IMR-90 (cell line): ENCODE measurements around the gene STAMBPL1. TPM values are rescaled to one million over a fixed set of nuclear protein-coding genes. Genes with fewer than 3 reads are reported as not detected.

Experiments used
- ATAC-seq: fragments of 200-7000 bp; cut with Tn5 transposase; 2 replicates; pipeline ENCODE4 v1.9.1; 2020; ENCODE audit warnings: low read depth, mild to moderate bottlenecking, moderate library complexity
- BruUV-seq: library from RNA; stranded (reverse); fragments of 400-500 nt; replicated peaks from 2 replicates; lab custom pipeline; 2021; lab: Mats Ljungman, UMichigan
- CTCF ChIA-PET: fragments of 300-600 bp; formaldehyde crosslinking; extraction: SDS; loops from one replicate; lab custom pipeline; 2021; ENCODE audit warnings: antibody characterized with exemption; lab: Yijun Ruan, JAX
- POLR2A ChIA-PET: fragments of 300-600 bp; sonication (Branson Sonifier 250); formaldehyde crosslinking; loops from one replicate; lab custom pipeline; 2022; ENCODE audit warnings: antibody characterized with exemption; ENCODE audit not compliant: unreplicated experiment; lab: Charles Lee
- DNase-seq: peaks from one replicate; pipeline ENCODE4 v3.0.0; 2013
- H2AFZ ChIP-seq: replicated peaks from 2 replicates; pipeline ENCODE3; 2013; ENCODE audit warnings: low read length, mild to moderate bottlenecking; ENCODE audit not compliant: poor library complexity
- H2AK5ac ChIP-seq: 2 replicates; pipeline ENCODE4 v1.6.1; 2013; ENCODE audit warnings: low read depth, low read length, inconsistent platforms
- H2AK9ac ChIP-seq: replicated peaks from 2 replicates; pipeline ENCODE3; 2013; ENCODE audit warnings: mild to moderate bottlenecking, low read depth, low read length, moderate library complexity; ENCODE audit not compliant: poor library complexity
- H2BK120ac ChIP-seq: 2 replicates; pipeline ENCODE4 v1.6.1; 2013; ENCODE audit warnings: low read depth, low read length, inconsistent platforms
- H2BK15ac ChIP-seq: 3 replicates; pipeline ENCODE4 v1.6.1; 2013; ENCODE audit warnings: low read depth, low read length, inconsistent platforms
- H2BK20ac ChIP-seq: 2 replicates; pipeline ENCODE4 v1.6.1; 2013; ENCODE audit warnings: low read depth, mild to moderate bottlenecking, inconsistent platforms, low read length, moderate library complexity
- H2BK5ac ChIP-seq: 2 replicates; pipeline ENCODE4 v1.6.1; 2013; ENCODE audit warnings: mild to moderate bottlenecking, low read depth, low read length, inconsistent platforms; ENCODE audit not compliant: poor library complexity, severe bottlenecking
- H3K14ac ChIP-seq: replicated peaks from 2 replicates; pipeline ENCODE4 v1.6.1; 2013; ENCODE audit warnings: low read depth, low read length, inconsistent platforms
- H3K18ac ChIP-seq: 2 replicates; pipeline ENCODE4 v1.6.1; 2013; ENCODE audit warnings: low read depth, low read length, control low read depth
- H3K23ac ChIP-seq: 2 replicates; pipeline ENCODE4 v1.6.1; 2013; ENCODE audit warnings: low read depth, low read length, inconsistent platforms
- H3K27ac ChIP-seq: 2 replicates; pipeline ENCODE4 v1.5.1; 2013; ENCODE audit warnings: mild to moderate bottlenecking, control low read depth, low read length; ENCODE audit not compliant: insufficient read depth
- H3K27me3 ChIP-seq: 2 replicates; pipeline ENCODE4 v1.6.1; 2013; ENCODE audit warnings: low read length; ENCODE audit not compliant: control insufficient read depth, insufficient read depth
- H3K36me3 ChIP-seq: 2 replicates; pipeline ENCODE4 v1.6.1; 2013; ENCODE audit warnings: low read length, mixed read lengths; ENCODE audit not compliant: control insufficient read depth, insufficient read depth
- H3K4ac ChIP-seq: 2 replicates; pipeline ENCODE4 v1.6.1; 2013; ENCODE audit warnings: low read depth, low read length, inconsistent platforms
- H3K4me1 ChIP-seq: 2 replicates; pipeline ENCODE4 v1.6.1; 2013; ENCODE audit warnings: low read length, mixed read lengths; ENCODE audit not compliant: control insufficient read depth, insufficient read depth
- H3K4me2 ChIP-seq: 2 replicates; pipeline ENCODE4 v1.6.1; 2013; ENCODE audit warnings: low read depth, mild to moderate bottlenecking, control low read depth, low read length, moderate library complexity
- H3K4me3 ChIP-seq: 2 replicates; pipeline ENCODE4 v1.5.1; 2013; ENCODE audit warnings: low read depth, mild to moderate bottlenecking, control low read depth, low read length, moderate library complexity; ENCODE audit not compliant: insufficient read depth
- H3K56ac ChIP-seq: 2 replicates; pipeline ENCODE4 v1.6.1; 2013; ENCODE audit warnings: low read length, inconsistent platforms; ENCODE audit not compliant: insufficient read depth; ENCODE audit errors: extremely low read depth
- H3K79me1 ChIP-seq, 2 experiments: 2 replicates each; pipeline ENCODE4 v1.6.1; 2013; ENCODE audit warnings: low read length in 2 of 2, inconsistent platforms in 1 of 2, low read depth in 1 of 2
- H3K9ac ChIP-seq: 2 replicates; pipeline ENCODE4 v1.6.1; 2013; ENCODE audit warnings: low read depth, low read length, control low read depth
- H3K9me1 ChIP-seq: 2 replicates; pipeline ENCODE4 v1.6.1; 2013; ENCODE audit warnings: low read length, inconsistent platforms; ENCODE audit not compliant: insufficient read depth
- H3K9me3 ChIP-seq: 2 replicates; pipeline ENCODE4 v1.6.1; 2013; ENCODE audit warnings: low read length; ENCODE audit not compliant: control insufficient read depth, insufficient read depth
- H4K20me1 ChIP-seq: 2 replicates; pipeline ENCODE4 v1.6.1; 2013; ENCODE audit warnings: low read length, inconsistent platforms; ENCODE audit not compliant: insufficient read depth
- H4K5ac ChIP-seq: 2 replicates; pipeline ENCODE4 v1.6.1; 2013; ENCODE audit warnings: mild to moderate bottlenecking, low read depth, low read length, control low read depth
- H4K8ac ChIP-seq, 2 experiments: 2 replicates each; pipeline ENCODE4 v1.6.1; 2013; ENCODE audit warnings: low read depth in 2 of 2, low read length in 2 of 2, control low read depth in 1 of 2, inconsistent platforms in 1 of 2
- H4K91ac ChIP-seq: 2 replicates; pipeline ENCODE4 v1.6.1; 2013; ENCODE audit warnings: low read depth, low read length, inconsistent platforms; ENCODE audit not compliant: insufficient read depth
- BHLHE40 ChIP-seq: fragments of 150-350 bp; IDR thresholded peaks from 2 replicates; pipeline ENCODE4 v1.6.1; 2016; ENCODE audit warnings: mild to moderate bottlenecking, low read depth, low read length
- CEBPB ChIP-seq: IDR thresholded peaks from 2 replicates; pipeline ENCODE4 v1.6.1; 2012; ENCODE audit warnings: low read depth, low read length, improper control_type of control experiment
- CHD1 ChIP-seq: IDR thresholded peaks from 2 replicates; pipeline ENCODE4 v1.6.1; 2012; ENCODE audit warnings: low read depth, low read length, improper control_type of control experiment
- ELK1 ChIP-seq: fragments of 150-350 bp; IDR thresholded peaks from 2 replicates; pipeline ENCODE4 v1.6.1; 2016; ENCODE audit warnings: low read depth, mild to moderate bottlenecking, low read length, moderate library complexity, borderline replicate concordance
- FOS ChIP-seq: fragments of 150-350 bp; IDR thresholded peaks from 2 replicates; pipeline ENCODE4 v1.6.1; 2016; ENCODE audit warnings: low read depth, low read length
- MAFK ChIP-seq: IDR thresholded peaks from 2 replicates; pipeline ENCODE4 v1.6.1; 2012; ENCODE audit warnings: low read depth, low read length, improper control_type of control experiment
- MAZ ChIP-seq: IDR thresholded peaks from 2 replicates; pipeline ENCODE4 v1.6.1; 2012; ENCODE audit warnings: low read depth, mild to moderate bottlenecking, low read length, improper control_type of control experiment, moderate library complexity, borderline replicate concordance
- MXI1 ChIP-seq: IDR thresholded peaks from 2 replicates; pipeline ENCODE4 v1.6.1; 2012; ENCODE audit warnings: low read depth, mild to moderate bottlenecking, low read length, moderate library complexity, borderline replicate concordance
- POLR2A ChIP-seq: IDR thresholded peaks from 2 replicates; pipeline ENCODE4 v1.6.1; 2012; ENCODE audit warnings: mild to moderate bottlenecking, low read depth, low read length
- RAD21 ChIP-seq: IDR thresholded peaks from 2 replicates; pipeline ENCODE4 v1.6.1; 2012; ENCODE audit warnings: low read length, improper control_type of control experiment
- RCOR1 ChIP-seq: IDR thresholded peaks from 2 replicates; pipeline ENCODE4 v1.6.1; 2012; ENCODE audit warnings: mild to moderate bottlenecking, low read length, improper control_type of control experiment; ENCODE audit not compliant: insufficient replicate concordance
- RFX5 ChIP-seq: IDR thresholded peaks from 2 replicates; pipeline ENCODE4 v1.8.0; 2012; ENCODE audit warnings: low read depth, mild to moderate bottlenecking, low read length, moderate library complexity
- SMC3 ChIP-seq: fragments of 150-350 bp; IDR thresholded peaks from 2 replicates; pipeline ENCODE4 v1.6.1; 2016; ENCODE audit warnings: low read depth, mild to moderate bottlenecking, antibody characterized with exemption, low read length, moderate library complexity
- USF2 ChIP-seq: fragments of 150-350 bp; IDR thresholded peaks from 2 replicates; pipeline ENCODE4 v1.6.1; 2017; ENCODE audit warnings: mild to moderate bottlenecking, antibody characterized with exemption, low read length, low read depth
- dilution Hi-C: fragments of 300-500 bp; cut with HindIII; formaldehyde crosslinking; loops from one replicate; pipeline ENCODE4 v1.14.3; 2018; ENCODE audit warnings: low sequenced_read_pairs; ENCODE audit not compliant: unreplicated experiment
- in situ Hi-C: fragments of 300-500 bp; cut with MboI; formaldehyde crosslinking; loops from 3 replicates; pipeline ENCODE4 v1.14.3; 2019; ENCODE audit warnings: low sequenced_read_pairs, inconsistent platforms, mixed read lengths
- intact Hi-C: fragments of 100-400 bp; cut with micrococcal nuclease; formaldehyde crosslinking; loops from 2 replicates; pipeline ENCODE4 v1.10.0; 2022
- polyA plus RNA-seq, 3 experiments: library from polyadenylated mRNA; depleted of rRNA; stranded (reverse); fragments of >200 nt; gene quantifications; 2 replicates each; pipeline ENCODE4 v1.2.3, GENCODE V29; 2012; ENCODE audit warnings: low replicate concordance in 1 of 3
- total RNA-seq: library from RNA; depleted of rRNA; stranded (reverse); fragments of >200 nt; gene quantifications from 2 replicates; pipeline ENCODE4 v1.2.3, GENCODE V29; 2012
- TF ChIP-seq, protein P1 (sequence below): conservative IDR thresholded peaks from 2 replicates; pipeline ENCODE4 v1.5.1; 2012; ENCODE audit warnings: mild to moderate bottlenecking, low read depth, low read length, improper control_type of control experiment

Gene STAMBPL1
- total and polyA plus RNA-seq, 2 of the 4 experiments (the other 2 are of a cell fraction) = 26.8 to 28.1 TPM

GRCh38 chr10:88870089-88870488, 10.0 kb upstream of the STAMBPL1 start:
- ChIA-PET CTCF (interaction anchor here (1.1 kb wide), 1 partner anchor 63 kb away, joined by 4 read pairs; no protein-coding TSS in a partner anchor), POLR2A (no interaction called here)
- no peak for ATAC-seq

More at GRCh38 chr10:88870089-88870488, 10.0 kb upstream of the STAMBPL1 start:
- H3K27ac ChIP-seq = no peak overlapping the region
- H2BK120ac ChIP-seq = no peak overlapping the region
- H3K9me3 ChIP-seq = no peaks in the 10 kb centered on the region
- no peak overlapping the region for H3K9ac ChIP-seq
- H3K56ac ChIP-seq = no peak overlapping the region
- peak overlapping the region; percentile 5 for H2BK5ac ChIP-seq
- H3K4me1 ChIP-seq = no peaks in the 10 kb centered on the region
- H4K91ac ChIP-seq = no peak overlapping the region
- H2AK5ac ChIP-seq = no peak overlapping the region
- H3K23ac ChIP-seq = no peak overlapping the region
- no peaks in the 10 kb centered on the region for H3K36me3 ChIP-seq
- peak overlapping the region; percentile 22 for H3K4me2 ChIP-seq
- dilution Hi-C loops = no loop called here
- H3K27me3 ChIP-seq = no peaks in the 10 kb centered on the region
- no peak overlapping the region for H2BK20ac ChIP-seq
- no peak for TF ChIP-seq CHD1
- TF ChIP-seq USF2 = no peak
- TF ChIP-seq FOS = no peak
- TF ChIP-seq POLR2A = no peak
- TF ChIP-seq RCOR1 = no peak
- no peak for TF ChIP-seq MAFK
- TF ChIP-seq ELK1 = no peak
- TF ChIP-seq MXI1 = no peak
- no peak for TF ChIP-seq CEBPB
- no peak for TF ChIP-seq MAZ
- TF ChIP-seq, protein P1, sequence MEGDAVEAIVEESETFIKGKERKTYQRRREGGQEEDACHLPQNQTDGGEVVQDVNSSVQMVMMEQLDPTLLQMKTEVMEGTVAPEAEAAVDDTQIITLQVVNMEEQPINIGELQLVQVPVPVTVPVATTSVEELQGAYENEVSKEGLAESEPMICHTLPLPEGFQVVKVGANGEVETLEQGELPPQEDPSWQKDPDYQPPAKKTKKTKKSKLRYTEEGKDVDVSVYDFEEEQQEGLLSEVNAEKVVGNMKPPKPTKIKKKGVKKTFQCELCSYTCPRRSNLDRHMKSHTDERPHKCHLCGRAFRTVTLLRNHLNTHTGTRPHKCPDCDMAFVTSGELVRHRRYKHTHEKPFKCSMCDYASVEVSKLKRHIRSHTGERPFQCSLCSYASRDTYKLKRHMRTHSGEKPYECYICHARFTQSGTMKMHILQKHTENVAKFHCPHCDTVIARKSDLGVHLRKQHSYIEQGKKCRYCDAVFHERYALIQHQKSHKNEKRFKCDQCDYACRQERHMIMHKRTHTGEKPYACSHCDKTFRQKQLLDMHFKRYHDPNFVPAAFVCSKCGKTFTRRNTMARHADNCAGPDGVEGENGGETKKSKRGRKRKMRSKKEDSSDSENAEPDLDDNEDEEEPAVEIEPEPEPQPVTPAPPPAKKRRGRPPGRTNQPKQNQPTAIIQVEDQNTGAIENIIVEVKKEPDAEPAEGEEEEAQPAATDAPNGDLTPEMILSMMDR = no peak
- TF ChIP-seq RAD21 = no peak
- no peak for TF ChIP-seq RFX5
- TF ChIP-seq BHLHE40 = no peak
- TF ChIP-seq SMC3 = no peak
- no peaks in the 10 kb centered on the region for H3K9me1 ChIP-seq
- in situ Hi-C loops = no loop called here
- intact Hi-C loops = no loop called here
- H2AK9ac ChIP-seq = no peak overlapping the region
- DNase-seq = no peak
- H2AFZ ChIP-seq = no peak overlapping the region
- no TSS peak for BruUV-seq
- H3K4me3 ChIP-seq = no peak overlapping the region
- no peak overlapping the region for H3K18ac ChIP-seq
- no peak overlapping the region for H4K8ac ChIP-seq
- no peak overlapping the region for H2BK15ac ChIP-seq
- no peaks in the 10 kb centered on the region for H4K20me1 ChIP-seq
- H3K14ac ChIP-seq = no peak overlapping the region
- no peak overlapping the region for H3K4ac ChIP-seq
- H4K5ac ChIP-seq = peak overlapping the region; percentile 4; the same call in 1 of the 2 replicates
- H3K79me1 ChIP-seq = no peaks in the 10 kb centered on the region
